Hepatocyte (in vitro differentiated cells): ENCODE results near the gene CPNE2. TPM values are rescaled to one million over a fixed set of nuclear protein-coding genes. Genes with fewer than 3 reads are reported as not detected.

ENCODE experiments used
- DNase-seq: peaks from one replicate; pipeline ENCODE4 v3.0.0-alpha.2; 2016; ENCODE audit warnings: low spot score
- H2AFZ ChIP-seq: fragments of 200-600 bp; sonication (generic); 2 replicates; pipeline ENCODE4 v1.6.0; 2016; ENCODE audit warnings: antibody characterized with exemption, mild to moderate bottlenecking
- H3K27ac ChIP-seq: fragments of 200-600 bp; sonication (generic); 2 replicates; pipeline ENCODE4 v1.5.1; 2016; ENCODE audit warnings: mild to moderate bottlenecking
- H3K27me3 ChIP-seq: fragments of 200-600 bp; sonication (generic); 2 replicates; pipeline ENCODE4 v1.6.1; 2016
- H3K36me3 ChIP-seq: fragments of 200-600 bp; sonication (generic); replicated peaks from 2 replicates; pipeline ENCODE4 v1.5.1; 2016; ENCODE audit warnings: low read depth; ENCODE audit not compliant: insufficient read depth
- H3K4me1 ChIP-seq: fragments of 200-600 bp; sonication (generic); 2 replicates; pipeline ENCODE4 v1.5.1; 2016; ENCODE audit warnings: mild to moderate bottlenecking, moderate library complexity; ENCODE audit not compliant: insufficient read depth
- H3K4me2 ChIP-seq: fragments of 200-600 bp; sonication (generic); 2 replicates; pipeline ENCODE4 v1.6.0; 2016
- H3K4me3 ChIP-seq: fragments of 200-600 bp; sonication (generic); 2 replicates; pipeline ENCODE4 v1.5.1; 2016; ENCODE audit warnings: mild to moderate bottlenecking
- H3K79me2 ChIP-seq: fragments of 200-600 bp; sonication (generic); 2 replicates; pipeline ENCODE4 v1.6.0; 2017; ENCODE audit warnings: mild to moderate bottlenecking
- H3K9me2 ChIP-seq: fragments of 200-600 bp; sonication (generic); replicated peaks from 2 replicates; pipeline ENCODE4 v1.6.0; 2017; ENCODE audit warnings: mild to moderate bottlenecking; ENCODE audit not compliant: insufficient read depth
- H3K9me3 ChIP-seq: fragments of 200-600 bp; sonication (generic); 2 replicates; pipeline ENCODE4 v1.5.1; 2016; ENCODE audit warnings: low read depth, mild to moderate bottlenecking
- H4K20me1 ChIP-seq: fragments of 200-600 bp; sonication (generic); 2 replicates; pipeline ENCODE4 v1.6.0; 2016; ENCODE audit warnings: mild to moderate bottlenecking; ENCODE audit not compliant: insufficient read depth, poor library complexity, severe bottlenecking
- EZH2 ChIP-seq: fragments of 200-600 bp; sonication (generic); IDR thresholded peaks from 2 replicates; pipeline ENCODE4 v1.6.1; 2016; ENCODE audit warnings: antibody characterized with exemption, mild to moderate bottlenecking, borderline replicate concordance
- EZH2phosphoT487 ChIP-seq: fragments of 200-600 bp; sonication (generic); IDR thresholded peaks from one replicate; pipeline ENCODE4 v1.6.1; 2018; ENCODE audit warnings: antibody characterized with exemption, mild to moderate bottlenecking, low read depth, moderate library complexity; ENCODE audit not compliant: unreplicated experiment, severe bottlenecking
- WGBS: methylation state at CpG from one replicate; pipeline ENCODE4 v1.1.6; 2016; ENCODE audit warnings: low lambda C conversion rate; ENCODE audit errors: missing lambda C conversion rate; 5-methylcytosine and 5-hydroxymethylcytosine counted together
- polyA plus RNA-seq: library from polyadenylated mRNA; unstranded; fragments of >200 nt; fragmentation: Nextera tagmentation; extraction: Ambion mirVana; gene quantifications from 2 replicates; pipeline ENCODE4 v1.2.1, GENCODE V29; 2016
- total RNA-seq: library from RNA; depleted of rRNA; stranded (reverse); fragments of >200 nt; gene quantifications from 2 replicates; pipeline ENCODE4 v1.2.3, GENCODE V29; 2014
- TF ChIP-seq, protein P1 (sequence below): fragments of 200-600 bp; sonication (generic); IDR thresholded peaks from 2 replicates; pipeline ENCODE4 v1.5.1; 2016; ENCODE audit warnings: antibody characterized with exemption, mild to moderate bottlenecking; ENCODE audit not compliant: poor library complexity

The CPNE2 gene
- total and polyA plus RNA-seq, 2 experiments from 2014 or later = 15.6 to 22.3 TPM

DNA sequence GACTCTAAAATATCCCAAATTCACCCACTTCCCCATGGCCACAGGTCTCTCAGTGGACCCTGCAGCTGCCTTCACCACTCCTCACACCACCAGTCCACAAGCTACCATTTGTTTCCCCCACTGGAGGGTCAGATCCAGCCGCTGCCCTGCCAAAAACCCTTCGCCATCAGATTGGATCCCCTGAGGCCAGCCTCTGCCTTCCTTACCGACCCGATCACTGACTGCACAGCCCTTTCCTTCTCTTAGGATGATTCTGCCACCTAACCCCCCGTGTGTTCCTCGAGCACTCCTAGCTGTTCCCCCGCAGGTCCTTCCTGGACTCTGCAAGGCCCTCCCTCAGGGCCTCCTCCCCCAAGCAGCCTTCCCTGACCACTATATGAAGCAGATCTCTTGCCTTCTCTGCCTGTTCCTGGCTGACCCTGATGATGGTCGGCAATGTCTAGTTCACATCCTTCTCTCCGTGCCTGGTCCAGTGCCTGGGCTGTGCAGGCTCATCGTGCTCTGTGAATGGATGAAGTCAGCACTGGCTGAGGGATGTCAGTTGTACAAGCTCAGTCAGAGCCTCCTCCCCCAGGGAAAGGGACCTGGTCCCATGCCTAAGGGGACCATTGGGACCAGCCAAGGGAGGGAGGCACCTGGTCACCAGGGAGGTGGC is 46.0 kb downstream of the CPNE2 start:
- no peak for DNase-seq
- 85% methylated on average over 9 of the region's 10 CpGs for WGBS

DNA sequence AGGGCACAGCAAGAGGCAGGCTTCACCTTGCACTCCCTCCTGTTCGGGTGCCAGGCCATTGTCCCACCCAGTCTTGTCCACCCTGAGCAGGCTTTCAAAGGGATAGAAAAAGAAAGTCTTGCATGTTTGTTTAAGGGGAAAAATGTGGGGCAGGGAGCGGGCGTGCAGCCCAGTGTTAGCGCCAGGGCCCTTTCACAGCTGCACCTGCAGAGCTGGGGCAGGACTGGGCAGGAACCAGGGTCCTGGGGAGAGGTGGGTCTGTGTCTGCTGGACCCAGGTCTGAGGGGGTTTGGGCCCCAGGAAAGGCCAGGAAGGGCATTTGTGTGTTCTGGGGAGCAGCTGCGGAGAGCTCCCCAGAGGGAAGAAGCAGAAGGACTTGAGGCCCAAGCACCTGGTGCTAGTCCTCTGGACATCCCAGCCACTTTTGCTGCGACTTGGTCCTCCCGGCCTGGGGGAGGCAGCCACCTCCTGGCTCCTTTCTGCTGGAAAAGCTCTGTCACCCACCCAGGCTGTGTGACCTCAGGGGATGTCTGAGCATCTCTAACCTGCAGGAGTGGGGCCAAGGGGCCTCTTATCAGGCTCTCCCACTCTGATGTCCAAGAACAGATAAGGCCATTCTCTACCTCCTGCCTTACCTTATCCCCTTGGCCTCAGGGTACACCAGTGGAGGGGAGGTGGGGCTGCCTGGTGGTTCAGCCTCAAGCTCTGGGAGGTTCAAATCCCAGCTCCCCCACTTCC is 48.7 kb downstream of the CPNE2 start:
- Histone ChIP-seq H4K20me1 (no peaks in the 10 kb centered on the region), H3K9me3 (no peaks in the 10 kb centered on the region), H3K27me3 (no peaks in the 10 kb centered on the region), H2AFZ (no peak overlapping the region), H3K4me2 (no peak overlapping the region), H3K27ac (no peak overlapping the region), H3K4me1 (peaks cover 8% of the 10 kb centered on the region), H3K4me3 (no peak overlapping the region), H3K36me3 (no peaks in the 10 kb centered on the region), H3K79me2 (no peaks in the 10 kb centered on the region), H3K9me2 (no peaks in the 10 kb centered on the region)
- 83% methylated on average over 7 of the region's 7 CpGs for WGBS
- no peak for DNase-seq
- no peak for TF ChIP-seq EZH2phosphoT487
- TF ChIP-seq, protein P1, sequence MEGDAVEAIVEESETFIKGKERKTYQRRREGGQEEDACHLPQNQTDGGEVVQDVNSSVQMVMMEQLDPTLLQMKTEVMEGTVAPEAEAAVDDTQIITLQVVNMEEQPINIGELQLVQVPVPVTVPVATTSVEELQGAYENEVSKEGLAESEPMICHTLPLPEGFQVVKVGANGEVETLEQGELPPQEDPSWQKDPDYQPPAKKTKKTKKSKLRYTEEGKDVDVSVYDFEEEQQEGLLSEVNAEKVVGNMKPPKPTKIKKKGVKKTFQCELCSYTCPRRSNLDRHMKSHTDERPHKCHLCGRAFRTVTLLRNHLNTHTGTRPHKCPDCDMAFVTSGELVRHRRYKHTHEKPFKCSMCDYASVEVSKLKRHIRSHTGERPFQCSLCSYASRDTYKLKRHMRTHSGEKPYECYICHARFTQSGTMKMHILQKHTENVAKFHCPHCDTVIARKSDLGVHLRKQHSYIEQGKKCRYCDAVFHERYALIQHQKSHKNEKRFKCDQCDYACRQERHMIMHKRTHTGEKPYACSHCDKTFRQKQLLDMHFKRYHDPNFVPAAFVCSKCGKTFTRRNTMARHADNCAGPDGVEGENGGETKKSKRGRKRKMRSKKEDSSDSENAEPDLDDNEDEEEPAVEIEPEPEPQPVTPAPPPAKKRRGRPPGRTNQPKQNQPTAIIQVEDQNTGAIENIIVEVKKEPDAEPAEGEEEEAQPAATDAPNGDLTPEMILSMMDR = no peak
- no peak for TF ChIP-seq EZH2

More for the DNA sequence above, 46.0 kb downstream of the CPNE2 start:
- Histone ChIP-seq H3K4me2 (no peak overlapping the region), H3K4me3 (no peak overlapping the region), H2AFZ (no peak overlapping the region), H3K27ac (no peak overlapping the region), H4K20me1 (no peaks in the 10 kb centered on the region), H3K27me3 (no peaks in the 10 kb centered on the region), H3K79me2 (no peaks in the 10 kb centered on the region), H3K9me3 (no peaks in the 10 kb centered on the region), H3K36me3 (no peaks in the 10 kb centered on the region), H3K9me2 (no peaks in the 10 kb centered on the region), H3K4me1 (peaks cover 2% of the 10 kb centered on the region)
- TF ChIP-seq, protein P1 = no peak
- TF ChIP-seq EZH2phosphoT487 (no peak), EZH2 (no peak)

DNA sequence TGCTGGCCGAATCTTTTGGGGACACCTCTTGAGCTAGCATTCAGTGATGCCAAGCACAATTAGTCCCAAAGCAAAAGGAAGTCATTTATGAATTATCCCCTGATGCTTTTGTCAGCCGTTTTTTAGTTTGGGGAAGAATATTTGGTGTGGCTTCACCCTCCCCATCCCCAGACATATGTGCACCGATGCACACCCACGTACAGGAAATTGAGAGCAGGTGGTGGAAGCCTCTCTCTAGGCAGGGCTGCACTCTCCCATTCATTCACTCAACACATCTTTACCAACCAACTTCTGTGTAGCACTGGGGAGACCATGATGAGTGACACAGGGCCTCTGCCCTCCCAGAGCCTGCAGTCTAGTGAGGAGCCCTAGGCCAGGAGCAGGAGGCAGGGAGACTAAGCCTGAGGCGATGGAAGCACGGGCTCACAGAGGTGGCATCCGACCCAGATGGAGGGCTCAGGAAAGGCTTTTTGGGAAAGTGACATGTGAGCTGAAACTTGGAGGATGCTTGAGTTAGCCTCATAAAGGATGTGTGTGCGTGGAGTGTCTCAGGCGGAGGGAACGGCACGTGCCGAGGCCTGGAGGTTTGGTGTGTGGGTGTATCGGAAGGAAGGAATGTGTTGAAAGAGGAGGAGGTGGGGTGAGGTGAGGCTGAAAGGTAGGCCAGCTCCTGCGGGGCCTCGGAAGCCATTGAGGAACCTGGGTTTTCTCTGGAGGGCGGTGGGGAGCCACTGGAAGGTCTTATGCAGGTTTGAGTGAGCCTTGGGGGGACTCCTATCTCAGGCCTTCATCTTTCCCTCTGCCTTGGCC is 49.6 kb downstream of the CPNE2 start:
- Histone ChIP-seq H3K4me3 (no peak overlapping the region), H3K79me2 (no peaks in the 10 kb centered on the region), H3K9me2 (no peaks in the 10 kb centered on the region), H3K4me1 (peaks cover 8% of the 10 kb centered on the region), H4K20me1 (no peaks in the 10 kb centered on the region), H3K4me2 (no peak overlapping the region), H2AFZ (no peak overlapping the region), H3K27ac (no peak overlapping the region), H3K27me3 (no peaks in the 10 kb centered on the region), H3K36me3 (no peaks in the 10 kb centered on the region), H3K9me3 (no peaks in the 10 kb centered on the region)
- TF ChIP-seq EZH2phosphoT487 (no peak), EZH2 (no peak)
- TF ChIP-seq, protein P1 = no peak
- WGBS = 77% methylated on average over 16 of the region's 16 CpGs
- no peak for DNase-seq
